ENCODE results near the gene ZNF138. TPM values are rescaled to one million over a fixed set of nuclear protein-coding genes. Genes with fewer than 3 reads are reported as not detected.
A peak's percentile ranks its signal among the peaks of the same experiment; 100 is the strongest.

Gene ZNF138
- polyA plus RNA-seq, 1 donor, result 10.4 TPM

DNA sequence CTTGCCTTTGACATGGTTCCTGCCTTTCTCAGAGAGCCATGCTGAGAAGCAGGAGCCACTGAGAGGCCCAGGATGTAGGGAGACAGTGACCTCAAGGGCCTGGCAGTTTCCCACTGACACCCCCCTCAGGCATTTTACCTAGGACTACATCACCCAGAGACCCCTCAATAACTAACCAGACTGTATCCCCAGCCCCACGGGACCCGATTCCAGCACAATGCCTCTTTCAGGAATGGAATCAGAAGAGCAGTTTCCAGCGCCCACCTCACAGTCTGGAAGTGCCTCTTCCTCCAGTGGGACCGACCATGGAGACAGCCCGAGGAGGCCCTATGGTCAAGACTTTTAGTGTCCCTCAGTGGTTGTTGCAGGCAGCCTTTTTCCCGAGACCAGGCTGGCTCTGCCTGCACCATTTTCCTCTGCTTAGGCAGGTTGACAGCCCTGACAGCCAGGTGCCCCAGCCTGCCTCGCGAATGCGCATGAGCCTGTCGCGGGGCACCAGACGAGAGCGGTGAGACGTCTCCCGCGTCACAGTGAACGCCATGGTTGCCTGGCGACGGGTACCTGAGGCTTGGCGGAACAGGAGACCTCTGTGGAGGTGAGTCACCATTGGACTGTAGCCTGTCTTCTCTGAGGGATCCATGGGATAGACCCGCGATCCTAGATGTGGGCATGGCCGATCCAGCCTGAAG lies 80.5 kb downstream of the ZNF138 start:
- DNase-seq, result no peak

DNA sequence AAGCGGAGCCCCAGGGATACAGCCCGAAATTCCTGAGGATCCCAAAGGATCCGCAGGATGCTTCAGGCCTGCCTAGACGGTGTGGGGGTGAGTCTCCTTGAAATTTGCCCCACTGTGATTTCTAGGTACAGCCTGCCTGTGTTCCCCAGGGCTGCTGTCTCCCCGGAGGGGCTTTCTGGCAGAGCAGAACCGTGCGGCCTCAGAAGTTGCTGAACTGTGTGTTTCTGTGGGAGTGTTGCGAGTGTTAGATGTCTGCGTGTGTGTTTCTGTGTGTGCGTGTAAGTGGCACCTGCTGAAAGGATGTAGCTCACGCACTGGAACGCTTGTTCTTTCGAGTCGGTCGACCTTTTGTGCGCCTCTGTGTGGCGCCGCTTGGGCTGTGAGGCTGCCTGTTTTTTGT lies 81.0 kb downstream of the ZNF138 start:
- Histone ChIP-seq H3K9me3 (ENCODE audit: control insufficient read depth, low read depth, low read length) (peaks cover 15% of the 10 kb centered on the region), H3K4me3 (ENCODE audit: low read length) (no peak overlapping the region), H3K36me3 (ENCODE audit: control insufficient read depth, insufficient read depth, low read length) (no peaks in the 10 kb centered on the region), H3K27me3 (ENCODE audit: control insufficient read depth, insufficient read depth, low read length) (no peaks in the 10 kb centered on the region), H3K27ac (ENCODE audit: low read length) (no peak overlapping the region), H3K4me1 (ENCODE audit: control insufficient read depth, insufficient read depth, low read length) (no peaks in the 10 kb centered on the region)
- no CpG with 5 or more reads among the region's 18 CpGs for WGBS (ENCODE audit: insufficient coverage, low lambda C conversion rate)
- DNase-seq, result no peak

More for the DNA sequence above, 80.5 kb downstream of the ZNF138 start:
- no peak overlapping the region for H3K27ac ChIP-seq (ENCODE audit: low read length)
- H3K36me3 ChIP-seq (ENCODE audit: control insufficient read depth, insufficient read depth, low read length), result no peaks in the 10 kb centered on the region
- peaks cover 19% of the 10 kb centered on the region for H3K9me3 ChIP-seq (ENCODE audit: control insufficient read depth, low read depth, low read length)
- H3K4me1 ChIP-seq (ENCODE audit: control insufficient read depth, insufficient read depth, low read length), result no peaks in the 10 kb centered on the region
- H3K27me3 ChIP-seq (ENCODE audit: control insufficient read depth, insufficient read depth, low read length), result no peaks in the 10 kb centered on the region
- no CpG with 5 or more reads among the region's 23 CpGs for WGBS (ENCODE audit: insufficient coverage, low lambda C conversion rate)
- H3K4me3 ChIP-seq (ENCODE audit: low read length), result no peak overlapping the region

DNA sequence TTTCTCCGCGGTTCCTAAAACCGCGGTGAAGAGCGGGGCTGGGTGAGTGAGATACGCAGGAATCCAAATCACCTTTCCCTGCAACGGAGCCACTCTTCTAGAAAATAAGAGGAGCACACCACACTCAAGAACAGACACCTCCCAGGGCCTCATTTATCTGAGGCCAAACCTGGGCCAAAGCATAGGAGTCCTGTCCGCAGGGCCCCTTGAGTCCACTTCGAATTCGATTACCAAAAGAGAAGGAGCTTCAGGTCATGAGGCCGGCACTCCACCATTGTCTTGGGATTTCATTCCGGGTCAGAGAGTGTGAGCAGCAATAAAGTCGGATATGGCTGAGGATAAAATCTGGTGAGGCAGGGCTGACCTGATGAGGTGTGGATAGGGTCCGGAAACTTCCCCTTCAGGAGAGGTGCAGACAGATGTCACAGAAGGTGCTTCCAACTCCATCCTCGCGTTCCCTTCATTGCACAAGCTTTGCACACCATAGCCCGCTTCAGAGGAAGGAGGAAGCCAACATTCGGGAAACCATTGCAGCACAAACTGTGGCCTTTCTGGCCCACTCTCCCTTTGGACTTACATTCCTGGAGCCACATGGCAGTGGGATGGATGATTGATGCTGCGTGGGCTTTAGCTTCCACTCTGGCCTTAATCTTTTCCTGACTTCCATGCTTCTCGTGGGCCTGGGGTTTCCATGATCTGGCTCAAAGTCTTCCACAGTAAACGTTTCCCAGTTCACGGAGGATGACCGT lies 81.6 kb downstream of the ZNF138 start:
- Histone ChIP-seq H3K36me3 (ENCODE audit: control insufficient read depth, insufficient read depth, low read length) (no peaks in the 10 kb centered on the region), H3K9me3 (ENCODE audit: control insufficient read depth, low read depth, low read length) (peaks cover 15% of the 10 kb centered on the region), H3K27me3 (ENCODE audit: control insufficient read depth, insufficient read depth, low read length) (no peaks in the 10 kb centered on the region), H3K4me1 (ENCODE audit: control insufficient read depth, insufficient read depth, low read length) (no peaks in the 10 kb centered on the region), H3K4me3 (ENCODE audit: low read length) (no peak overlapping the region), H3K27ac (ENCODE audit: low read length) (no peak overlapping the region)
- WGBS (ENCODE audit: insufficient coverage, low lambda C conversion rate), result no CpG with 5 or more reads among the region's 23 CpGs
- DNase-seq, result no peak

DNA sequence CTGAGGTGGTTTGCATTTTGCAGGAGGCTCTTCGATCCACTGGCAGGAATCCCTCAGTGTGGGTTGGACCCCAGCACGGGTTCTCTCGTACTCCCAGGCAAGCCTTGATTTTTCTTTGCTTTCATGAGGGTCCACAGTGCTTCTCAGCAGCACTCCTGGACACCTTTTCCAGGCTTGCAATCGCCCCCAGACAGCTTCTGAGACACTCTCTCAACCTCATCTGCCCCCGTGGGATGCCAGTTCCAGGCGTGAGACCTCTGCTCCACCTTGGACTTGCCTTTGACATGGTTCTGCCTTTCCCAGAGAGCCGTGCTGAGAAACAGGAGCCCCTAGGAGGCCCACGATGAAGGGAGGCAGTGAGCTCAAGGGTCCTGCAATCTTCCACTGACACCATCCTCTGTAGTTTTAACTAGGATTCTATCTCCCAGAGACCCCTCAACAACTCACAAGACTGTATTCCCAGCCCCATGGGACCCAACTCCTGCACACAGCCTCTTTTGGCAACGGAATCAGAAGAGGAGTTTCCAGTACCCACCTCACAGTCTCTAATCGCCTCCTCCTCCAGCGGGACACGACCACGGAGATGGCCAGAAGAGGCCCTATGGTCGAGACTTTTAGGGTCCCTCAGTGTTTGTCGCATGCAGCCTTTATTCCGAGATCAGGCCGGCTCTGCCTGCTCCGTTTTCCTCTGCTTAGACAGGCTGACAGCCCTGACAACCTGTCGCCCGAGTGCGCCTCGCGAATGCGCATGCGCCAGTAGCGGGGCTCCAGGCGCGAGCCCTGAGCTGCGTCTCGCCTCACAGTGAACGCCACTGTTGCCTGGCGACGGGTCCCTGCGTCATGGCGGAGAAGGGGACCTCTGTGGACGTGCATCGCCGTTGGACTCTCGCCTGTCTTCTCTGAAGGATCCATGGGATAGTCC lies 82.8 kb downstream of the ZNF138 start:
- Histone ChIP-seq H3K4me1 (ENCODE audit: control insufficient read depth, insufficient read depth, low read length) (no peaks in the 10 kb centered on the region), H3K36me3 (ENCODE audit: control insufficient read depth, insufficient read depth, low read length) (no peaks in the 10 kb centered on the region), H3K4me3 (ENCODE audit: low read length) (no peak overlapping the region), H3K27me3 (ENCODE audit: control insufficient read depth, insufficient read depth, low read length) (peaks cover 9% of the 10 kb centered on the region), H3K9me3 (ENCODE audit: control insufficient read depth, low read depth, low read length) (peaks cover 19% of the 10 kb centered on the region), H3K27ac (ENCODE audit: low read length) (no peak overlapping the region)
- no CpG with 5 or more reads among the region's 39 CpGs for WGBS (ENCODE audit: insufficient coverage, low lambda C conversion rate)
- DNase-seq, result peak in 1 of 2 donors; percentile 42

DNA sequence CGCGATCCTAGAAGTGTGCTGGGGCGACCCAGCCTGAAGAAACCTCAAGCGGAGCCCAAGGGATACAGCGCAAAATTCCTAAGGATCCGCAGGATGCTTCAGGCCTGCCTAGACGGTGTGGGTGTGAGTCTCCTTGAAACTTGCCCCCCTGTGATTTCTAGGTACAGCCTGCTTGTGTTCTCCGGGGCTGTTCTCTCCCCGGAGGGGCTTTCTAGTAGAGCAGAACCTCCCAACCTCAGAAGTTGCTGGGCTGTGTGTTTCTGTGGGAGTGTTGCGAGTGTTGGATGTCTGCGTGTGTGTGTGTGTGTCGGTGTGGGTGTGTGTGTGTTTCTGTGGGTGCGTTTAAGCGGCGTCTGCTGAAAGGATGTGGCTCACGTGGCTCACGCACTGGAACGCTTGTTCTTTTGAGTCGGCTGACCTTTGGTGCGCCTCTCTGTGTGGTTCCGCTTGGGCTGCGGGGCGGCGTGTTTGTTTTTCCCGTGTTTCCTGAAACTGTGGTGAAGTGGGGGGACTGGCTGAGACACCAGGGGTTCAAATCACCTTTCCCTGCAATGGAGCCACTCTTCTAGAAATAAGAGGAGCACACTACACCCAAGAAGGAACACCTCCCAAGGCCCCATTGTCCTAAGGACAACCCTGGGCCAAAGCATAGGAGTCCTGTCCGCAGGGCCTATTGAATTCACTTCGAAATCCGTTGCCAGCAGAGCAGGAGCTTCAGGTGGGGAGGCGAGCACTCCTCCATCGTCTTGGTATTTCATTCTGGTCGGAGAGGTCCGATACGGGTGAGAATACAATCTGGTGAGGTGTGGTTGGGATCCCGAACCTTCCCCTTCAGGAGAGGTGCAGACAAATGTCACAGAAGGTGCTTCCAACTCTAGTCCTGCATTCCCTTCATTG lies 83.7 kb downstream of the ZNF138 start:
- no CpG with 5 or more reads among the region's 34 CpGs for WGBS (ENCODE audit: insufficient coverage, low lambda C conversion rate)
- no peaks in the 10 kb centered on the region for H3K4me1 ChIP-seq (ENCODE audit: control insufficient read depth, insufficient read depth, low read length)
- H3K4me3 ChIP-seq (ENCODE audit: low read length), result no peak overlapping the region
- H3K9me3 ChIP-seq (ENCODE audit: control insufficient read depth, low read depth, low read length), result peaks cover 22% of the 10 kb centered on the region
- H3K27me3 ChIP-seq (ENCODE audit: control insufficient read depth, insufficient read depth, low read length), result peaks cover 18% of the 10 kb centered on the region
- no peak overlapping the region for H3K27ac ChIP-seq (ENCODE audit: low read length)
- no peaks in the 10 kb centered on the region for H3K36me3 ChIP-seq (ENCODE audit: control insufficient read depth, insufficient read depth, low read length)
- no peak for DNase-seq

DNA sequence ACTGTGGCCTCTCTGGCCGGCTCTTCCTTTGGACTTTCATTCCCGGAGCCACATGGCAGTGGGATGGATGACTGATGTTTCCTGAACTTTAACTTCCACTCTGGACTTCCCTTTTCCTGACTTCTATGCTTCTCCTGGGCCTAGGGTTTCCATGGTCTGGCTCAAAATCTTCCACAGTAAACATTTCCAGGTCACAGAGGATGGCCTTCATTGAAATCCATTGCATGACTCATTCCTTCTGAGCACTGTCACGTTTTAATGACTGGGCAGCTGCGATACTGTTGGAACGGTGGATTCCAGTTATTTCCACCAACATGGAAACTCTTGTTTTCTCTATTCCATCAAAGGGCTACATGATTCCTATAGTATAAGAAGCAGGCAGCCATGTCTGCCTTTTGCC lies 84.5 kb downstream of the ZNF138 start:
- peaks cover 28% of the 10 kb centered on the region for H3K9me3 ChIP-seq (ENCODE audit: control insufficient read depth, low read depth, low read length)
- no peak for DNase-seq
- no peaks in the 10 kb centered on the region for H3K36me3 ChIP-seq (ENCODE audit: control insufficient read depth, insufficient read depth, low read length)
- no CpG with 5 or more reads among the region's 5 CpGs for WGBS (ENCODE audit: insufficient coverage, low lambda C conversion rate)
- H3K27ac ChIP-seq (ENCODE audit: low read length), result no peak overlapping the region
- peaks cover 25% of the 10 kb centered on the region for H3K27me3 ChIP-seq (ENCODE audit: control insufficient read depth, insufficient read depth, low read length)
- no peak overlapping the region for H3K4me3 ChIP-seq (ENCODE audit: low read length)
- H3K4me1 ChIP-seq (ENCODE audit: control insufficient read depth, insufficient read depth, low read length), result no peaks in the 10 kb centered on the region

DNA sequence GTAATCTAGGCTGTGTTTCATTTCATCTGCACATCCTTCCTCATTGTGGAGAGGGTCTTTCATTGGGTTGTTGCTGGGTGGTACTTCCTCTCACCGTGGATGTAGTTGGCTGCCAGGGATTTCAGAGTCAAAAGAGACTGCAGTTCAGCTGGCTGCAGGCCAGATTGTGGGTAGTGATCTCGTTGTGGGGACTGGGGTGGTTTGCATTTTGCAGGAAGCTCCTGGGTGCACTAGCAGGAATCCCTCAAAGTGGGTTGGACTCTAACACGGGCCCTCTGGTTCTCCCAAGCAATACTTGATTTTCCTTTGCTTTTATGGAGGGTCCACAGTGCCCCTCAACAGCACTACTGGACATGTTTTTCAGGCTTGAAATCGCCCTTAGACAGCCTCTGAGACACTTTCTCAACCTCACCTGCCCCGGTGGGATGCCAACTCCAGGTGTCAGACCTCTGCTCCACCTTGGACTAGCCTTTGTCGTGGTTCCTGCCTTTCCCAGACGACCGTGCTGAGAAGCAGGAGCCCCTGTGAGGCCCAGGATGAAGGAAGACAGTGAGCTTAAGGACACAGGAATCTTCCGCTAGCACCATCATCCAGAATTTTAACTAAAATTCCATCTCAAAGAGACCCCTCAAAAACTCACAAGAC lies 85.0 kb downstream of the ZNF138 start:
- peaks cover 29% of the 10 kb centered on the region for H3K27me3 ChIP-seq (ENCODE audit: control insufficient read depth, insufficient read depth, low read length)

DNA sequence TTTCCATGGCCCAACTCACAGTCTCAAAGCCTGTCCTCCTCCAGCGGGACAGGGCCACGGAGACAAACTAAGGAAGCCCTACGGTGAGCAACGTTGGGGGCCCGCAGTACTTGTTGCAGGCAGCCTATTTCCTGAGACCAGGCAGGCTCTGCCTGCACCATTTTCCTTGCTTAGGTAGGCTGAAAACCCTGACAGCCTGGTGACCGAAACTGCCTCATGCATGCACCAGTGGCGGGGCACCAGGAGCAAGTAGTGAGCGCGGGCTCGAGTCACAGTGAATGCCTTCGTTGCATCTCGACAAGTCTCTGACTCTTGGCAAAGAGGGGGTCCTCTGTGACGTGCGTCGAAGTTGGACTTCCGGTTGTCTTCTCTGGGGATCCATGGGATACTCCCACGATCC lies 85.6 kb downstream of the ZNF138 start:
- DNase-seq, result no peak
- H3K27ac ChIP-seq (ENCODE audit: low read length), result no peak overlapping the region
- no CpG with 5 or more reads among the region's 17 CpGs for WGBS (ENCODE audit: insufficient coverage, low lambda C conversion rate)

More for the DNA sequence above, 85.0 kb downstream of the ZNF138 start:
- no peaks in the 10 kb centered on the region for H3K4me1 ChIP-seq (ENCODE audit: control insufficient read depth, insufficient read depth, low read length)
- no peak overlapping the region for H3K27ac ChIP-seq (ENCODE audit: low read length)
- DNase-seq, result no peak
- WGBS (ENCODE audit: insufficient coverage, low lambda C conversion rate), result no CpG with 5 or more reads among the region's 9 CpGs
- H3K36me3 ChIP-seq (ENCODE audit: control insufficient read depth, insufficient read depth, low read length), result no peaks in the 10 kb centered on the region
- H3K9me3 ChIP-seq (ENCODE audit: control insufficient read depth, low read depth, low read length), result peaks cover 28% of the 10 kb centered on the region
- no peak overlapping the region for H3K4me3 ChIP-seq (ENCODE audit: low read length)

More for the DNA sequence above, 85.6 kb downstream of the ZNF138 start:
- H3K4me3 ChIP-seq (ENCODE audit: low read length), result no peak overlapping the region
- peaks cover 27% of the 10 kb centered on the region for H3K9me3 ChIP-seq (ENCODE audit: control insufficient read depth, low read depth, low read length)
- no peaks in the 10 kb centered on the region for H3K4me1 ChIP-seq (ENCODE audit: control insufficient read depth, insufficient read depth, low read length)
- peaks cover 33% of the 10 kb centered on the region for H3K27me3 ChIP-seq (ENCODE audit: control insufficient read depth, insufficient read depth, low read length)
- no peaks in the 10 kb centered on the region for H3K36me3 ChIP-seq (ENCODE audit: control insufficient read depth, insufficient read depth, low read length)
